AG20443 (cell line): ENCODE data around the gene LPGAT1.
A peak's percentile ranks its signal among the peaks of the same experiment; 100 is the strongest.
"Not testable (repeated sequence)": the region's sequence is repeated elsewhere in the genome, so short reads cannot be mapped to it uniquely, and the experiment has no call there.

ENCODE experiments used
- DNase-seq: peaks from one replicate; pipeline ENCODE4 v3.0.0; 2012; ENCODE audit warnings: low spot score, mixed read lengths

LPGAT1 gene

DNA sequence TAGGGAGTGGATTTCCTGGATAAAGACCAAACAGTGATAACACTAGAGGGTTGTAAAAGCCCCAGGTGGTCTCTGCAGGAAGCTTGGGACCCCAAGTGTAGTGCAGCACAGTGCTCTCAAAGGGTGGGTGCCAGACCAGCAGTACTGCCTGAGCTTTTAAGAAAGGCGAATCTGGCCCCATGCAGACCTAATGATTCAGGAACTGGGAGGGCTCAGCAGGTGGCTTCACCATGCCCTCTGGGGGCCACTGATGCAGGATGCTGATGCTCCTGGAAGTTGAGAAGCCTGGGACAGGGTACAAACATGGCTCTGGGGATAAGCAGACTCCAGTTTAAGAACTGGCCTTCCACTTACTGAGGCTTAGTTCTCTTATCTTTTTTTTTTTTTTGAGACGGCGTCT, 126.0 kb downstream of the LPGAT1 start:
- DNase-seq, result no peak

DNA sequence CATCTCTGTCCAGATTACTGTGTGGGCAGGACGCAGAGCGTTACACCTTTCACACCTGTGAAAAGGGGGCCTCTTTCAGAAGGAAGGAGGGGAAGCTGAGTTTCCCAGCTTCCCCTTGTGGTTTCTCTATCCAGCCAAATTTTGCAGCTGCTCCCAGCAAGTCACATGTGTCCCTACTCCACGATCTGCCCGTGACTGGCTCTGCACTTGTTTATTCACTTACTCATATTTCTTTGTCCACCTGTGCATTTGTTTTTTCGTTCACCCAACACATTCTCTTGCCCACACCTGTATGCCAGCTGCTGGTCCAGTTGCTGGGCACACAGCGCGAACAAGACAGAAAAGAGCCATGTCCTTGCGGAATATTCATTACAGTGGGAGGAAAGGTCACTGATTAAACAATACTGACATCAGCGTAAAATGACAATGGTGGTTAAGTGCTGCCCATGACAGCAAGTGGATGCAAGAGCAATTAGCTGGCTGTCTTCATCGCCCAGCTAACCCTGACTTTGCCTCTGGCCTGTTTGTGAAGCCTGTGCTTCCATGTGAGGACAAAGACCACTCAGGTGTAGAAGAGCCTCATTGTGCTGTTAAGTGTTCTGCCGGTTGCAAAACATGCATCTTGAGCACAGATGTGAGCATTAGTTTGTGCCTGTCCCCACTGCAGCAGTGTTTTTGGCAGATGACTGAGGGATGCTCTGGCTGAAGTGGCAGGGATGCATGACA, 126.6 kb downstream of the LPGAT1 start:
- DNase-seq, result no peak

DNA sequence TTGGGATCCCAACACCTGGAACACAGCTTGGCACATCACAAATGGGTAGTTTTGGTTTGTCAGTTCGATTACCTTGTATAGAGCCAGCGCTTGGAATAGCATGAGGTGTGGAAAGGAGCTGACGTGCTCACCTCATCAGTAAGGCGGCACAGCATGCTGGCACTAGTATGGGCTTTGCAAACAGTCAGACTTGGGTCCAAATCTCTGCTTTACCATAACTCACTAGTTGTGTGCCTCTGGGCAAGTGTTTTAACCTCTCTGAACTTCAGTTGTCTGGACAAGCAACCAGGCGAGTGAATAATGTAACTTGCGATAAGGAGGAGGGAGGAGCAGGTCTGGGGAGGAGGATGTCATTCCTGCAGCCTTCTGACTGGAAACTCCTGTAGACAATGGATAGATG, 128.8 kb downstream of the LPGAT1 start:
- DNase-seq, result no peak

DNA sequence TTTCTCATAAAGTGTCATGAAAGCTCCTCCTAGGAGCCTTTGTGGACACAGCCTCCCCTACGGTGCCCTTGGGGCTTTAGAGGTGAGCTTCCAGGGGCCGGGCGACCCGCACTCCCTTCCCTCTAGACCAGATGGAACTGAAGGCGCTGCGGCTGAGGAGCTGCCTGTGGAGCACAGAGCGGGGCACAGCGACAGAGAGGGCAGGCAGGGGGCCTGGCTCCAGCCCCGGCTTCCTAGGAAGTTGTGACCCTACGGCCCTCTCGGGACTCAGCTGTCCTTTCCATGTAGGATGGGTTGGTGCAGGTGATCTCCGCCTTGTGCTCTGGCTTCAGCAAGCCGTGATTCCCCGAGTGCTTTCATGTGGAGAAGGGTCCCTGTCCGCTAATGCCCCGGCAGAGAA, 131.5 kb downstream of the LPGAT1 start:
- no peak for DNase-seq

DNA sequence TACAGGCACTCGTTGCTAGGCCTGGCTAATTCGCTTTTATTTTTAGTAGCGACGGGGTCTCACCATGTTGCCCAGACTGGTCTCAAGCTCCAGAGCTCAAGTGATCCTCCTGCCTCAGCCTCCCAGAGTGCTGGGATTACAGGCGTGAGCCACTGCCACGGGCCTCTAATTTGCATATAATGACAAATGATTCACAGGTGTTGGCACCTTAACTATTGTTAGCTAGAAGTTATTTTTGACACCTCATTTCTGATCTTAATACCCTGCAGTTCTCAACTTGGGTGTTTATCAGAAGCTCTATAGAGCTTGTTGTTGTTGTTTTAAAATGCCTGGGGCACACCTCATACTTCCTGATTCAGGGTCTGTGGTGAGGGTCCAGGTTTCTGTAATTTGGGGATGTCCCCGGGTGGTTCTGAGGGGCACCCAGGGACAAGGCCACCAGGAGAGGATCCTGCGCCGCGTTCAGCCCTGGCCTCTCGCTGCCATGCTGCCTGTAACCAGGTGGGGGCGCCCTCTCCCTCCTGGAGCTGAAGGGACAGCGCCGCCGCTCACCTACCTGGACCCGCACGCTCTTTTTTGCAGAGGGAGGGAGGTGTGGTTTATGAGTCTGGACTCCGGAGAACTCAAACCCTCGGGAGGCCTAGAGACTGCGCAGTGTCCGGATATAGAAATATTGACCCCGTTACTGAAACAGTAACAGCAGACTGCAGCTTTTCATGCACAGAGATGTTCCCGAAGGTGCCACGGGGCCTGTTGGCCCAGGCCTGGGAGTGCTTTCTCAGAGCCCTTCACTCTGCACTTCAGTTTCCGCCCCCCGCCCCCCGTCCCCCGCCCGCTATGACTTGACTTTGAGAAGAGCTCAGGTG, 132.2 kb downstream of the LPGAT1 start:
- peak; percentile 88 for DNase-seq

DNA sequence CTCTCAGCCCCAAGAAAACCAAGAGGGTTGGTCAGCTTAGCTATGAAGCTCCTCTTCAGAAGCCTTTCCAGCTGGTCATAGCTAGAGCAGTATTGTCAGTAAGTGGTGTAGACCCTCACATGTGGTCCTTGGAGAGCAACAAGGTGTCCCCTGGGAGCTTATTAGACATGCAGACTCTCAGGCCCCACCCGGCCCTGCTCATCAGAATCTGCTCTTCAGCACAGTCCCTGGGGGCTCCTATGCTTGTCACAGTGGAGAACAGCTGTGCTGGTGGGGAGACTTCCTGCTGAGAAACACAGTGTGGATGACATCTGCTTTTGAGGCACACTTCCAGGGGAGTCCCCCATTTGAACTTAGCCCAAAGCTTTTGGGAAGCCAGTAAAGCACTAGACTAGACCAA, 133.2 kb downstream of the LPGAT1 start:
- no peak for DNase-seq

DNA sequence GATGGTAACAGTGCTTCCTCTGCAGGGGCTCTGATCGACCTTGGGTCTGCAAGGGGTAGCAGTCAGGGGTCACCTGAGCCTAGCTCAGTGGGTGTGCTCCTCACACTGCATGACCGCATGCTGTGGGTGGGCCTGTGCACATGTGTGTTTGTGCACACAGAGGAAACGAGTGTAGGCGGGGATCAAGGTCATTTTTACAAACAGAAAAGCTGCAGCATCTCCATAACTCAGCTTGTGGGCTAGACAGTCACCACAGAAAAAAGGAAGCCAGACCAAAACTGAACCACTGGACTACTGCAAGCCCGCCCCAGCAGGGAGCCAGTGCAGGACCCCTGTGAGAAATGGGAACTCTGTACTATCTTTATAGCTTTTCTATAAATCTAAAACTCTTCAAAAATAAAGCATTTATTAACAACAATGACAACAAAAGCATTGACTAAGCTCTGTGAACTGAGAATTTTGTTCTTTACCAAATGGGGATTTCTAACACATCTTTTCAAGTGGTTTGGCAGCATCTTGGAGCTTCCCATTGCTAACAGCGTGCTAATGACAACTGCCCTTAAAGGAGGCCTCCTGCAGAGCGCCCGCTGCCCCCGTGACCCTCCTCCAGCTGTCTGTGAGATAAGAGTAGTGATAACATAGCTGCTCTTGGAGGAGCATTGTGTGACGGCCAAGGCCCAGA, 135.3 kb downstream of the LPGAT1 start:
- no peak for DNase-seq

DNA sequence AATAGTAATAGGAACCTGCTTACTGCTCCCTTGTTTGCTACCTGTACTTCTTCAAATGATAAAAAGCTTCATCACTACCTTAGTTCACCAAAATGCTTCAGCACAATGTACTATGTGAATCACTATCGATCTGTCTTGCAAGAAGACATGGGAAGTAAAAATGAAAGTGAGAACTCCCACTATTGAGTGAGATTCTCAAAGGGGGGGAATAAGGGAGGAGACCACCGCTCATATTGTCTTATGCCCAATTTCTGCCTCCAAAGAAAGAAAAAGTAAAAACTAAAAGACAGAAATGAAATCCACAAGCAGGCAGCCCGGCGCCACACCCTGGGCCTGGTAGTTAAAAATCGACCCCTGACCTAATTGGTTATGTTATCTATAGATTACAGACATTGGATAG, 136.7 kb downstream of the LPGAT1 start:
- DNase-seq, result not testable (repeated sequence)
